HuH-7.5 (cell line): ENCODE measurements around the gene AHCYL2.
"Not testable (repeated sequence)": the region's sequence is repeated elsewhere in the genome, so short reads cannot be mapped to it uniquely, and the experiment has no call there.

Experiments used
- DNase-seq: peaks from one replicate; pipeline ENCODE4 v3.0.0; 2011; ENCODE audit warnings: low spot score

AHCYL2 gene

GRCh38 chr7:129354428-129355157 is 129.8 kb downstream of the AHCYL2 start:
- DNase-seq, result no peak

- no peak for DNase-seq
Observed at GRCh38 chr7:129356176-129356575, 131.3 kb downstream of the AHCYL2 start.

- no peak for DNase-seq
Observed at GRCh38 chr7:129359176-129359575, 134.3 kb downstream of the AHCYL2 start.

- DNase-seq, result no peak
Observed at GRCh38 chr7:129359638-129360037, 134.8 kb downstream of the AHCYL2 start.

GRCh38 chr7:129361771-129362170 is 136.9 kb downstream of the AHCYL2 start:
- DNase-seq, result no peak

- no peak for DNase-seq
Observed at GRCh38 chr7:129362496-129362895, 137.7 kb downstream of the AHCYL2 start.

GRCh38 chr7:129367349-129367699 is 142.5 kb downstream of the AHCYL2 start:
- no peak for DNase-seq

GRCh38 chr7:129367700-129368388 is 143.0 kb downstream of the AHCYL2 start:
- peak; percentile 57 for DNase-seq

GRCh38 chr7:129368389-129368986 is 143.7 kb downstream of the AHCYL2 start:
- DNase-seq, result no peak

- not testable (repeated sequence) for DNase-seq
Observed at GRCh38 chr7:129369447-129369846, 144.6 kb downstream of the AHCYL2 start.

GRCh38 chr7:129370812-129371211 is 146.0 kb downstream of the AHCYL2 start:
- no peak for DNase-seq

- DNase-seq, result no peak
Observed at GRCh38 chr7:129371487-129371886, 146.7 kb downstream of the AHCYL2 start.

GRCh38 chr7:129373651-129374428 is 149.0 kb downstream of the AHCYL2 start:
- DNase-seq, result no peak

GRCh38 chr7:129375141-129375938 is 150.5 kb downstream of the AHCYL2 start:
- DNase-seq, result no peak

GRCh38 chr7:129376076-129376777 is 151.4 kb downstream of the AHCYL2 start:
- peak; percentile 54 for DNase-seq

GRCh38 chr7:129376778-129377700 is 152.2 kb downstream of the AHCYL2 start:
- no peak for DNase-seq

- DNase-seq, result no peak
Observed at GRCh38 chr7:129381710-129382484, 157.1 kb downstream of the AHCYL2 start.

GRCh38 chr7:129383542-129384132 is 158.8 kb downstream of the AHCYL2 start:
- no peak for DNase-seq

GRCh38 chr7:129385116-129385515 is 160.3 kb downstream of the AHCYL2 start:
- DNase-seq, result no peak
